ENCODE results near the gene SSTR4.
A peak's percentile ranks its signal among the peaks of the same experiment; 100 is the strongest.

SSTR4 gene

DNA sequence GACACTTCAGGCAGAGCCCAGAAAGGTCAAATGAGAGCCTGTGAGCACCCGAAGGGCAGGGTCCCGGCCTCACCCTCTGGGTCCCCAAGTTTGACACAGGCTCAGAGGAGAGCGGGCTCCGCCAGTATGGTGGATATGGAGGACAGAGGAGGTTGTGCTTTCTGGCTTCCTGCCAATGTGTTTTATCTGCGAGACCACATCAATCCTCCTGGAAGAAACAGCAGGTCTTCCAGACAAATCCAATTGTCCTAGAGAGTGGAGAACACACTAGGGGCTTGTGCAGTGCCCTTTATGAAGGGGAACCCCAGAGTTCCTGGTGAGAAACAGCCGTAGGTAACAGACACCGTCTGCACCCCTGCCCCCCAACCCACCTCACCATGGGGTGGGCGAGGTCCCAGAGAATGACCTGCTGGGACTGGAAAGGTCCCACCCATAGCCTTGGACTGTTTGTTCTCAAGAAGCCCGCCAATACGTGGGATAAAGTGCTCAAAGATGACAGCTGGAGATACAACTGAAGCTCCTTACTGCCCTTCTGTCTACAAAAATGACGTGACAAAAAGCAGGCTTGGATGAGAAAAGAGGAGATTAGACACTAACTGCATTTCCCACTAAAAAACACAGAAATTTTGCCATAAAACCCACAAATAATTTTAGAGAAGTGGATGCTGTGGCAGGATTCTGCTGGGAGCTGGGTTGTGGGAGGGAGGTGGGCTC lies 23.9 kb upstream of the SSTR4 start:
- Mint-ChIP-seq H3K9me3 (no peaks in the 10 kb centered on the region), H3K4me1 (no peaks in the 10 kb centered on the region), H3K36me3 (ENCODE audit: low read depth) (no peaks in the 10 kb centered on the region), H3K27me3 (ENCODE audit: low read depth) (peaks cover 6% of the 10 kb centered on the region), H3K27ac (no peak overlapping the region), H3K4me3 (no peak overlapping the region)
- TF ChIP-seq, protein P1, sequence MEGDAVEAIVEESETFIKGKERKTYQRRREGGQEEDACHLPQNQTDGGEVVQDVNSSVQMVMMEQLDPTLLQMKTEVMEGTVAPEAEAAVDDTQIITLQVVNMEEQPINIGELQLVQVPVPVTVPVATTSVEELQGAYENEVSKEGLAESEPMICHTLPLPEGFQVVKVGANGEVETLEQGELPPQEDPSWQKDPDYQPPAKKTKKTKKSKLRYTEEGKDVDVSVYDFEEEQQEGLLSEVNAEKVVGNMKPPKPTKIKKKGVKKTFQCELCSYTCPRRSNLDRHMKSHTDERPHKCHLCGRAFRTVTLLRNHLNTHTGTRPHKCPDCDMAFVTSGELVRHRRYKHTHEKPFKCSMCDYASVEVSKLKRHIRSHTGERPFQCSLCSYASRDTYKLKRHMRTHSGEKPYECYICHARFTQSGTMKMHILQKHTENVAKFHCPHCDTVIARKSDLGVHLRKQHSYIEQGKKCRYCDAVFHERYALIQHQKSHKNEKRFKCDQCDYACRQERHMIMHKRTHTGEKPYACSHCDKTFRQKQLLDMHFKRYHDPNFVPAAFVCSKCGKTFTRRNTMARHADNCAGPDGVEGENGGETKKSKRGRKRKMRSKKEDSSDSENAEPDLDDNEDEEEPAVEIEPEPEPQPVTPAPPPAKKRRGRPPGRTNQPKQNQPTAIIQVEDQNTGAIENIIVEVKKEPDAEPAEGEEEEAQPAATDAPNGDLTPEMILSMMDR (IDR thresholded peaks at IDR 0.05; ENCODE audit: unreplicated experiment in 3 of 3): no peak

DNA sequence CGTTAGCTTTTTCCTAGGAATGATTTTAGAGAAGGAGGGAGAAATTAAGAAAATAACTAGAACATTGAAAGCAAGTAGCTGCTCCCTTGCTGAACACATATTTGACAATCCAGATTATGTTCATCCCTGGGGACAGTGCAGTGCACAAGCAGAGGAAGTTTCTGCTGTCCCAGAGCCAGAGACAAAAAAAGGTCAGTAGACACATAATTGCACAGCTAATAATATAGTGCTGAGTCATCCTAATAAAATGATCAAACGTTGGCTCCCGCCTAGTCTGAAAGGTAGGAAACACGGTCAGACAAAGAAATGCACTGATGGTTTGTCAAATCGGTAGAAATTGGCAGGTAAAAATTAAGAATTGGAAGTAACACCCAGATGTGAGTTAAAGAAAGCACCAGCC lies 21.7 kb upstream of the SSTR4 start:
- H3K27me3 Mint-ChIP-seq (ENCODE audit: low read depth): peaks cover 6% of the 10 kb centered on the region
- TF ChIP-seq, protein P1 (IDR thresholded peaks at IDR 0.05; ENCODE audit: unreplicated experiment in 3 of 3): no peak

DNA sequence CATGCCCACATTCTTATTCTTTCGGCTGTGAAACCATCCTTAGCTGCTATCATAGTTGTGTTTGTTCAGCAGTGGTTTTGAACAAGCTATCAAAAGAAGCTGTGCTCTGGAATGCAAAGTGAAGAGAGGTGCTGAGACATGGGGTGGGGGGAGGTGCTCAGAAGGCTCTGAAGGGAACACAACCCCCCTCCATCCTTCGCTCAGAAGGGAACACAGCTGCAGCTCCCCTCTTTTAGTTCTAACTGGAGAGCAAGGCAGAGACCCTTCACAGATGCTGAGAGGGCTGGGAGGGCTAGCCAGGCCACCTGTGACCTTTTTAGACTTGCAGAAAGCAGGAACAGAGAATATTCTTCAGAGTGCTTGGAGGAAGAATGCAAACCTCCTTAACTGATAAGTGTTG lies 17.6 kb upstream of the SSTR4 start:
- TF ChIP-seq, protein P1 (IDR thresholded peaks at IDR 0.05; ENCODE audit: unreplicated experiment in 3 of 3): no peak
- peaks cover 12% of the 10 kb centered on the region for H3K27me3 Mint-ChIP-seq (ENCODE audit: low read depth)
- peak overlapping the region in 1 of 3 experiments; percentile 64 for H3K27ac Mint-ChIP-seq
- H3K4me1 Mint-ChIP-seq: peaks cover 19% of the 10 kb centered on the region
- H3K36me3 Mint-ChIP-seq (ENCODE audit: low read depth): no peaks in the 10 kb centered on the region
- H3K4me3 Mint-ChIP-seq: no peak overlapping the region
- H3K9me3 Mint-ChIP-seq: no peaks in the 10 kb centered on the region

More for the DNA sequence above, 21.7 kb upstream of the SSTR4 start:
- Mint-ChIP-seq H3K4me3 (no peak overlapping the region), H3K27ac (no peak overlapping the region), H3K9me3 (no peaks in the 10 kb centered on the region), H3K4me1 (peaks cover 8% of the 10 kb centered on the region), H3K36me3 (ENCODE audit: low read depth) (no peaks in the 10 kb centered on the region)

DNA sequence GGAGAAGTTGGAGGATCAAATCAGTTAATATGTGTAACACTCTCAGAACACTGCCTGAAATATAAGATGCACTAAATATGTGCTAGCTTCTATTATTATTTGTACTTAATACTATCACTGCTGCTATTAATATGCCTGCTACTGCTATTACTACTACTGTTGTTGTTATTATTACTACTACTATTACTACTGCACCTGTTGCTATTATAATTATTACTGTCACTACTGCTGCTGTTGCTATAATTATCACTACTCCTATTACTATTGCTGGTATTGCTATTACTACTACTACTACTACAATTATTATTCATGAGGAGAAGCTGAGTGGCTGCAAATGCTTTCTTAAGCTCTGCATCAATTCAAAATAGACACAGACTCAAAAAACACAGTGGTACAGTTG lies 16.7 kb upstream of the SSTR4 start:
- TF ChIP-seq, protein P1 (IDR thresholded peaks at IDR 0.05; ENCODE audit: unreplicated experiment in 3 of 3): no peak
- Mint-ChIP-seq H3K9me3 (no peaks in the 10 kb centered on the region), H3K4me1 (peaks cover 27% of the 10 kb centered on the region), H3K4me3 (peak overlapping the region in 1 of 3 experiments; percentile 1), H3K27ac (peak overlapping the region in 1 of 3 experiments; percentile 21), H3K36me3 (ENCODE audit: low read depth) (no peaks in the 10 kb centered on the region), H3K27me3 (ENCODE audit: low read depth) (peaks cover 11% of the 10 kb centered on the region)

DNA sequence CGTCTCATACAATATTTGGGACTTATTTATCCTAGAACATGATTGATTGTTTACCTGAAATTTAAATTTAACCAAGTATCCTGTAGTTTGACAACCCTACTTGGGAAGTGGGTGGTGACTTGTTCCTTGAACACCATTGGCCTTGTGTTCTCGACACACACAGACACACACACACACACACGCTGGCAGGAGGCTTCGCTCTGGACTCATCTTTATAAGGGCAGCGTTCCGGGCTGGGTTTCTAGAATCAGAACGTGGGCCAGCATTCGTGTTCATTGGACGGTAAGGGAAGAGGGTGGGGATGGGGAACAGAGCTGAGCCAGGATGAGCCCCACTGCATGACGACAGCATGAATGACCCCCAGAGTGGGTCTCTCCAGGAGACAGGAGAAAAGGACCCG lies 16.2 kb upstream of the SSTR4 start:
- Mint-ChIP-seq H3K27ac (no peak overlapping the region), H3K4me1 (peaks cover 27% of the 10 kb centered on the region), H3K9me3 (no peaks in the 10 kb centered on the region), H3K27me3 (ENCODE audit: low read depth) (peaks cover 8% of the 10 kb centered on the region), H3K36me3 (ENCODE audit: low read depth) (no peaks in the 10 kb centered on the region), H3K4me3 (no peak overlapping the region)
- TF ChIP-seq, protein P1 (IDR thresholded peaks at IDR 0.05; ENCODE audit: unreplicated experiment in 3 of 3): no peak

DNA sequence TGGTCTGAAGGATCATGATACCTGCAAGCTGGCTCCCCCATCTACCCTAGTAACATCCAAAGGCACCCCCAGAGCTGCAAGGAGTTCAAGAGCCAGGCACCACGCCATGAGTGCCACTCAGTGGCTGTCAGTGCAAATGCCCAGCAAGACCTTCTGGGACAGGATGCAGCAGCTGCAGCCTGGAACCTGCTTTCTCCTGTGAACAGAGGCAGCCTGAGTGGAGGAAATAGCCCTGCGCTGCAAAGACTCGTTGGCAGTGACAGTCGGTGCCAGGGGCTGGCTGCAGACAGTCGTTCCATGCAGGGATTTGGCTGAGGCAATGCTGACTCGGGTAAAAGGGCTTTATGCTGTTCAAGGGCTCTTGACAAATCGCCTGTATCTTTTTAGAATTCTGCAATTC lies 15.7 kb upstream of the SSTR4 start:
- Mint-ChIP-seq H3K4me1 (peaks cover 32% of the 10 kb centered on the region), H3K27me3 (ENCODE audit: low read depth) (peaks cover 8% of the 10 kb centered on the region), H3K36me3 (ENCODE audit: low read depth) (no peaks in the 10 kb centered on the region), H3K4me3 (no peak overlapping the region), H3K9me3 (no peaks in the 10 kb centered on the region), H3K27ac (no peak overlapping the region)
- TF ChIP-seq, protein P1 (IDR thresholded peaks at IDR 0.05; ENCODE audit: unreplicated experiment in 3 of 3): no peak

Measured in nephron (organoid).